Activated CD4-positive, alpha-beta T cell treated with anti-CD3 and anti-CD28 coated beads, Interleukin-2, amount 10 ng/mL, durations not matched to agents 24 days and 14 days (primary cell): Measurements from ENCODE around the gene EHMT1. TPM values are rescaled to one million over a fixed set of nuclear protein-coding genes. Genes with fewer than 3 reads are reported as not detected.
A peak's percentile ranks its signal among the peaks of the same experiment; 100 is the strongest.
"Not testable (repeated sequence)": the region's sequence is repeated elsewhere in the genome, so short reads cannot be mapped to it uniquely, and the experiment has no call there.

Experiments
- DNase-seq: peaks from one replicate; pipeline ENCODE4 v3.0.0; 2022
- H3K27ac Mint-ChIP-seq: one replicate; pipeline ENCODE4 v1.8.0; 2022; ENCODE audit warnings: mild to moderate bottlenecking, mixed read lengths
- H3K27me3 Mint-ChIP-seq: one replicate; pipeline ENCODE4 v1.8.0; 2022; ENCODE audit warnings: mixed read lengths
- H3K36me3 Mint-ChIP-seq: one replicate; pipeline ENCODE4 v1.8.0; 2022; ENCODE audit warnings: low read depth, mild to moderate bottlenecking, mixed read lengths
- H3K4me1 Mint-ChIP-seq: one replicate; pipeline ENCODE4 v1.8.0; 2021; ENCODE audit warnings: mixed read lengths
- H3K4me3 Mint-ChIP-seq: one replicate; pipeline ENCODE4 v1.8.0; 2022; ENCODE audit warnings: mild to moderate bottlenecking, moderate library complexity, mixed read lengths
- H3K9me3 Mint-ChIP-seq: one replicate; pipeline ENCODE4 v1.8.0; 2021; ENCODE audit warnings: mixed read lengths
- intact Hi-C: fragments of 100-400 bp; cut with micrococcal nuclease; formaldehyde crosslinking; loops from one replicate; pipeline ENCODE4 v1.15.1; 2023
- total RNA-seq: library from RNA; stranded (reverse); gene quantifications from 2 replicates; pipeline ENCODE4 v1.2.3, GENCODE V29; 2022

The EHMT1 gene
- total RNA-seq, 1 donor from 2014 or later, result 99.4 TPM

- H3K4me3 Mint-ChIP-seq, result no peak overlapping the region
- no peak overlapping the region for H3K27ac Mint-ChIP-seq
- intact Hi-C loops, result no loop called here
- peaks cover 7% of the 10 kb centered on the region for H3K4me1 Mint-ChIP-seq
- H3K27me3 Mint-ChIP-seq, result no peaks in the 10 kb centered on the region
- peak; percentile 55 for DNase-seq
- H3K9me3 Mint-ChIP-seq, result no peaks in the 10 kb centered on the region
- H3K36me3 Mint-ChIP-seq, result peaks cover 28% of the 10 kb centered on the region
Observed at GRCh38 chr9:137583347-137583746, 35.5 kb upstream of the EHMT1 start.

DNA sequence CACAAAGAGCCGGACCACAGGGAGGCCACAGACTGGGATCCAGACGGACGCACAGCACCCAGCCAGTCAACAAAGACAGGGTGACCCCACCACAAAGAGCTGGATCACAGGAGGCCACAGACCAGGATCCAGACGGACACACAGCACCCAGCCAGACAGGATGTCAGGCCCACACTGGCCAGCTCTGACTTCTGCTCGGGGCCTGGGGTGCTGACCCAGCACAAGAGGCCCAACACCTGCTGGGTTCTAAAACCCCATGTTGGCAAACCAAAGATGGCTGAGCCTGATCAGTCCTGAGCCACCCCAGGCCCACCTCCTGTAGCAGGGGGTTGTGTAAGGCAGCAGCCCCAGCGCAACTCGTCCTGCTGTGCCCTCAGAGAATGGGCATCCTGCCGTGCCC is 34.8 kb upstream of the EHMT1 start:
- Mint-ChIP-seq H3K36me3 (peaks cover 30% of the 10 kb centered on the region), H3K4me3 (no peak overlapping the region), H3K9me3 (no peaks in the 10 kb centered on the region), H3K27ac (no peak overlapping the region), H3K4me1 (peaks cover 5% of the 10 kb centered on the region), H3K27me3 (no peaks in the 10 kb centered on the region)
- no peak for DNase-seq
- intact Hi-C loops, result no loop called here

DNA sequence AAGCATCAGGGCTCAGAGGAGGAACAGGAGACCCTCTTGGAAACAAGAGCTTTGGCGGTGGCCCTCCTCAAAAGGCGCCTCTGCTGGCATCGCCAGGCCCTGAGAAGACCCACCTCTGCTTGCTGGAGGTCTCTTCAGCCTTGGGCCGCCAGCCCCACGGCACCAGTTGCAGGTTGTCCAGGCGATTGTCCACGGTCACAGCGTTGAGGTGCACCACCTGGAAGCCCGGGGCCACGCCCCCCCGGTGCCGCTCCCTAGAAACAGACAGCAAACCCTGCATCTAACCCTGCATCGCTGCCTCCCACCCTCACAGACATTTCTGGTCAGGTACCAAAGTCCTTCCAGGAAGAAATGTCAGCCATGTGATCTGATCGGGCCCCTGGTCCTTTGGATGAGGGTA is 32.0 kb upstream of the EHMT1 start:
- H3K27ac Mint-ChIP-seq, result no peak overlapping the region
- H3K4me1 Mint-ChIP-seq, result peaks cover 8% of the 10 kb centered on the region
- no peak overlapping the region for H3K4me3 Mint-ChIP-seq
- no peak for DNase-seq
- H3K36me3 Mint-ChIP-seq, result peaks cover 29% of the 10 kb centered on the region
- H3K27me3 Mint-ChIP-seq, result no peaks in the 10 kb centered on the region
- intact Hi-C loops, result no loop called here
- H3K9me3 Mint-ChIP-seq, result no peaks in the 10 kb centered on the region

GRCh38 chr9:137588311-137588710 is 30.5 kb upstream of the EHMT1 start:
- Mint-ChIP-seq H3K27ac (no peak overlapping the region), H3K36me3 (peaks cover 23% of the 10 kb centered on the region), H3K27me3 (no peaks in the 10 kb centered on the region), H3K9me3 (no peaks in the 10 kb centered on the region), H3K4me1 (peaks cover 10% of the 10 kb centered on the region), H3K4me3 (peak overlapping the region; percentile 87)
- DNase-seq, result no peak
- intact Hi-C loops, result no loop called here

GRCh38 chr9:137588891-137589290 is 29.9 kb upstream of the EHMT1 start:
- no peak overlapping the region for H3K27ac Mint-ChIP-seq
- H3K4me1 Mint-ChIP-seq, result peaks cover 10% of the 10 kb centered on the region
- no peaks in the 10 kb centered on the region for H3K9me3 Mint-ChIP-seq
- peaks cover 19% of the 10 kb centered on the region for H3K36me3 Mint-ChIP-seq
- no peaks in the 10 kb centered on the region for H3K27me3 Mint-ChIP-seq
- intact Hi-C loops, result no loop called here
- no peak for DNase-seq
- H3K4me3 Mint-ChIP-seq, result peak overlapping the region; percentile 87

DNA sequence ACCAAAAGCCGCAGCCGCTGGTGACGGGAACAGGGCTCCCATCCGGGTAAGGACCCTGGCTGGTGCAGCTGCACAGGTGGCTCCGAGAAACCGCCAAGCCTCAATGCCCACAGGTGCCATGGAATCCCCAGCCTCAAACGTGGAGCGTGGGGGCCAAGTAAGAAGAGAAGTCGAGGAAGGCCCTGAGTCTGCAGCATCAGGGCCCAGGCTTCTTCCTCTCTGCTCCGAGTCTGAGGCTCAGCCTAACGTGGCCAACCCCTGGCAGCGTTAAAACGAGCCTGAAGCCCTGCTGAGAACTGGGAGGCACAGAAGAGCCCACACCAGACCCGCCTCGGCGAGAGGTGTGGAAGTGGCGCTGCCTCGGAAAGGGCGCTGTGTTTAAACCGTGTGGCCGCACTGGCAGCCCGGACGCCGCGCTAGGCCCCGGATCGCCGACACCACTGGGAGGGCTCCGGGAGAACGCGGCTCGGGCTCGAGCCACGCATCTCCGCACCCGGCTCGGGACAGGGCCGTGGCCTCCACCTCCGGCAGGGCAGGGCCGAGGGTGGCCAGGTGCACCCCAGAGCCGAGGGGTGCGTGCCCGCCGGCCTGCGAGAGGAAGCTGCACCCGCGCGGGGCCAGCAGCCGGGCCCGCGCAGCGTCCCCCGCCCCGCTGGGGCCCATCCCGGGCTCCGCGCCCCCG is 29.2 kb upstream of the EHMT1 start:
- no peaks in the 10 kb centered on the region for H3K27me3 Mint-ChIP-seq
- intact Hi-C loops, result loop anchor here (1.0 to 2.0 kb wide), 3 partner anchors 16 to 39 kb away; partner anchors contain the start of genes ARRDC1, MRPL41 and PNPLA7
- peaks cover 10% of the 10 kb centered on the region for H3K4me1 Mint-ChIP-seq
- peak overlapping the region; percentile 80 for H3K27ac Mint-ChIP-seq
- peak overlapping the region; percentile 87 for H3K4me3 Mint-ChIP-seq
- DNase-seq, result peak; percentile 76
- H3K9me3 Mint-ChIP-seq, result no peaks in the 10 kb centered on the region
- H3K36me3 Mint-ChIP-seq, result peaks cover 19% of the 10 kb centered on the region

- Mint-ChIP-seq H3K27ac (no peak overlapping the region), H3K9me3 (no peaks in the 10 kb centered on the region), H3K27me3 (no peaks in the 10 kb centered on the region), H3K4me3 (no peak overlapping the region), H3K4me1 (peaks cover 10% of the 10 kb centered on the region), H3K36me3 (peaks cover 19% of the 10 kb centered on the region)
- DNase-seq, result no peak
- intact Hi-C loops, result loop anchor here (1.0 to 2.0 kb wide), 3 partner anchors 15 to 39 kb away; partner anchors contain the start of genes ARRDC1, MRPL41 and PNPLA7
Observed at GRCh38 chr9:137590123-137590468, 28.7 kb upstream of the EHMT1 start.

GRCh38 chr9:137590469-137591383 is 28.1 kb upstream of the EHMT1 start, which contains the start of gene ZMYND19:
Gene ZMYND19 (minus strand): TSS chr9:137590512. CDS start chr9:137590263, 249 bp downstream.
- Mint-ChIP-seq H3K4me1 (peaks cover 10% of the 10 kb centered on the region), H3K4me3 (peak within 1 kb of the TSS; percentile 98), H3K9me3 (no peaks in the 10 kb centered on the region), H3K36me3 (peaks cover 19% of the 10 kb centered on the region), H3K27me3 (no peaks in the 10 kb centered on the region), H3K27ac (peak within 1 kb of the TSS; percentile 94)
- peak; percentile 98 for DNase-seq
- intact Hi-C loops, result loop anchor here (1.0 to 2.0 kb wide), 3 partner anchors 15 to 40 kb away; partner anchors contain the start of genes ARRDC1, MRPL41 and PNPLA7

DNA sequence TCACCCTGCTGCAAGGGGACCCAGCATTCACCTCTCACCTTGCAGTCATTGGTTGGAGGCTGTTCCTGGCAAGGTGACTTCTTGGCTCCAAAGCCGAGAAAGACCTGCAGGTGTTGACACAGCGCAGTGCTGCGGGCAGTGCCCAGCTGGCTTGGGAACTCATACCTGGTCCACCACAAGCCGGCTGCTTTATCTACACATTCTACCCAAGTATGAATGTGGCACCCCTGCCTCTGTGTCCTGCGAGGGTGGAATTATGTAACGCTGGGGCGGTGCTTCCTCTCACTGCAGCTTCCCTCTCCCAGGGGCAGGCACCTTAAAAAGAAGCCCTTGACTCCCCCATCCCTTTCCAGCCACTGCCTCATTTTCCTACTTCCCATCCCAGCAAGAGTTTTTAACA is 26.0 kb upstream of the EHMT1 start:
- H3K9me3 Mint-ChIP-seq, result no peaks in the 10 kb centered on the region
- H3K36me3 Mint-ChIP-seq, result peaks cover 8% of the 10 kb centered on the region
- no peak for DNase-seq
- H3K4me3 Mint-ChIP-seq, result peak overlapping the region; percentile 60
- intact Hi-C loops, result no loop called here
- H3K27ac Mint-ChIP-seq, result no peak overlapping the region
- no peaks in the 10 kb centered on the region for H3K27me3 Mint-ChIP-seq
- peaks cover 10% of the 10 kb centered on the region for H3K4me1 Mint-ChIP-seq

- no peak overlapping the region for H3K27ac Mint-ChIP-seq
- H3K4me1 Mint-ChIP-seq, result peaks cover 7% of the 10 kb centered on the region
- peak overlapping the region; percentile 60 for H3K4me3 Mint-ChIP-seq
- H3K9me3 Mint-ChIP-seq, result no peaks in the 10 kb centered on the region
- intact Hi-C loops, result no loop called here
- DNase-seq, result no peak
- peaks cover 4% of the 10 kb centered on the region for H3K36me3 Mint-ChIP-seq
- no peaks in the 10 kb centered on the region for H3K27me3 Mint-ChIP-seq
Observed at GRCh38 chr9:137593176-137593575, 25.6 kb upstream of the EHMT1 start.

GRCh38 chr9:137596577-137596976 is 22.2 kb upstream of the EHMT1 start:
- DNase-seq, H3K36me3 Mint-ChIP-seq, intact Hi-C loops, H3K4me1 Mint-ChIP-seq, H3K27ac Mint-ChIP-seq, H3K9me3 Mint-ChIP-seq, H3K4me3 Mint-ChIP-seq, H3K27me3 Mint-ChIP-seq: not testable (repeated sequence)

- Mint-ChIP-seq H3K27ac (no peak overlapping the region), H3K36me3 (no peaks in the 10 kb centered on the region), H3K4me3 (no peak overlapping the region), H3K9me3 (no peaks in the 10 kb centered on the region), H3K4me1 (peaks cover 13% of the 10 kb centered on the region), H3K27me3 (no peaks in the 10 kb centered on the region)
- no peak for DNase-seq
- intact Hi-C loops, result no loop called here
Observed at GRCh38 chr9:137598943-137599342, 19.9 kb upstream of the EHMT1 start.

GRCh38 chr9:137602661-137603060 is 16.1 kb upstream of the EHMT1 start:
- intact Hi-C loops, result no loop called here
- no peak overlapping the region for H3K27ac Mint-ChIP-seq
- DNase-seq, result no peak
- H3K27me3 Mint-ChIP-seq, result no peaks in the 10 kb centered on the region
- H3K4me3 Mint-ChIP-seq, result no peak overlapping the region
- H3K4me1 Mint-ChIP-seq, result peaks cover 28% of the 10 kb centered on the region
- no peaks in the 10 kb centered on the region for H3K9me3 Mint-ChIP-seq
- no peaks in the 10 kb centered on the region for H3K36me3 Mint-ChIP-seq

- H3K27ac Mint-ChIP-seq, result no peak overlapping the region
- H3K27me3 Mint-ChIP-seq, result no peaks in the 10 kb centered on the region
- no peaks in the 10 kb centered on the region for H3K36me3 Mint-ChIP-seq
- H3K4me1 Mint-ChIP-seq, result peaks cover 28% of the 10 kb centered on the region
- no peaks in the 10 kb centered on the region for H3K9me3 Mint-ChIP-seq
- peak overlapping the region; percentile 40 for H3K4me3 Mint-ChIP-seq
- intact Hi-C loops, result no loop called here
- no peak for DNase-seq
Observed at GRCh38 chr9:137603879-137604278, 14.9 kb upstream of the EHMT1 start.
